Measurements from ENCODE around the gene IL17B. TPM values are rescaled to one million over a fixed set of nuclear protein-coding genes. Genes with fewer than 3 reads are reported as not detected.

IL17B gene
- total and polyA plus RNA-seq, 2 of the 8 experiments (the other 6 are each of a cell fraction or from before 2014, with no cell fraction given), result 0.18 TPM; not detected in 1

- H2BK20ac ChIP-seq (ENCODE audit: low read length), result no peak overlapping the region
- 91% methylated on average over 6 of the region's 7 CpGs; no CpG with 5 or more reads in 1 of the 2 experiments for WGBS, 2 experiments (ENCODE audit: extremely low coverage in 1 of 2, insufficient coverage in 1 of 2, insufficient read length in 1 of 2, insufficient replicate concordance in 2 of 2, low coverage in 1 of 2, low lambda C conversion rate in 2 of 2, missing lambda C conversion rate in 1 of 2)
- H3K4me2 ChIP-seq (ENCODE audit: insufficient read depth in 1 of 2, low read depth in 2 of 2, low read length in 2 of 2), result no peak overlapping the region
- H3K4ac ChIP-seq (replicated peaks; ENCODE audit: insufficient read length, low read depth, low read length), result no peak overlapping the region
- no peak overlapping the region for H2BK120ac ChIP-seq (replicated peaks; ENCODE audit: low read depth, low read length)
- no peaks in the 10 kb centered on the region for H3K9me3 ChIP-seq (ENCODE audit: insufficient read depth in 2 of 2, low read depth in 1 of 2, low read length in 1 of 2)
- 0 out of 2 replicates have a peak overlapping the region, but pooled peaks have one; percentile 48 for H2BK5ac ChIP-seq (ENCODE audit: low read depth, low read length)
- no peak overlapping the region for H3K18ac ChIP-seq (ENCODE audit: extremely low read depth, low read length)
- ChIA-PET POLR2A (ENCODE audit: partially characterized antibody) (interaction anchor here (0.7 to 1.0 kb wide), 3 partner anchors 10 to 137 kb away, joined by 3 read pairs; no protein-coding TSS in a partner anchor), CTCF (ENCODE audit: partially characterized antibody) (interaction anchor here (1.0 to 15.4 kb wide), 9 partner anchors 9 to 47 kb away, joined by 3 to 315 read pairs (median 9); no protein-coding TSS in a partner anchor)
- FAIRE-seq (no peak), DNase-seq (ENCODE audit: low read depth in 1 of 2, low spot score in 2 of 2) (no peak)
- no peaks in the 10 kb centered on the region for H3K36me3 ChIP-seq (ENCODE audit: control insufficient read depth in 2 of 4, insufficient read depth in 4 of 4, low read length in 3 of 4)
- no peak overlapping the region for H3K56ac ChIP-seq (replicated peaks; ENCODE audit: insufficient read length, low read depth, low read length)
- H3K79me1 ChIP-seq (ENCODE audit: low read depth, low read length), result no peaks in the 10 kb centered on the region
- no peak overlapping the region for H4K5ac ChIP-seq (ENCODE audit: insufficient read length, low read depth, low read length)
- peaks cover under 1 to 6% (median 3%) of the 10 kb centered on the region in 4 experiments for H3K4me1 ChIP-seq (replicated peaks in 1 of 4; ENCODE audit: control insufficient read depth in 3 of 4, insufficient read depth in 4 of 4, low read length in 3 of 4)
- H3K4me3 ChIP-seq (ENCODE audit: extremely low read depth in 1 of 4, insufficient read depth in 2 of 4, low read depth in 3 of 4, low read length in 4 of 4), result no peak overlapping the region
- no peak overlapping the region for H4K8ac ChIP-seq (ENCODE audit: extremely low read depth, insufficient read depth, low read length)
- H2AK5ac ChIP-seq (ENCODE audit: low read depth, low read length), result no peak overlapping the region
- H2AFZ ChIP-seq (ENCODE audit: low read length), result no peak overlapping the region
- no peak overlapping the region for H4K91ac ChIP-seq (replicated peaks; ENCODE audit: insufficient read length, low read length)
- H3K14ac ChIP-seq (ENCODE audit: insufficient read length), result no peak overlapping the region
- H3K27ac ChIP-seq (ENCODE audit: low read depth, low read length), result no peak overlapping the region
- no peaks in the 10 kb centered on the region for H3K79me2 ChIP-seq (ENCODE audit: control insufficient read depth in 1 of 2, insufficient read depth in 2 of 2, low read length in 2 of 2)
- H4K20me1 ChIP-seq (replicated peaks in 1 of 2; ENCODE audit: control insufficient read depth in 1 of 2, insufficient read depth in 2 of 2, low read length in 2 of 2), result no peaks in the 10 kb centered on the region
- H3K27me3 ChIP-seq (replicated peaks in 1 of 4; ENCODE audit: control insufficient read depth in 3 of 4, extremely low read depth in 1 of 4, insufficient read depth in 3 of 4, low read length in 3 of 4), result no peaks in the 10 kb centered on the region
- no peak overlapping the region for H2BK15ac ChIP-seq (ENCODE audit: low read length)
- H2BK12ac ChIP-seq (ENCODE audit: low read depth, low read length), result no peak overlapping the region
- TF ChIP-seq SIX5 (IDR thresholded peaks at IDR 0.05; ENCODE audit: low read depth, low read length), result no peak
- no peak for TF ChIP-seq USF2 (IDR thresholded peaks at IDR 0.05; ENCODE audit: low read length)
- H3K23me2 ChIP-seq (ENCODE audit: low read depth, low read length), result no peaks in the 10 kb centered on the region
- H3K9ac ChIP-seq (replicated peaks in 1 of 4; ENCODE audit: extremely low read depth in 1 of 4, low read depth in 3 of 4, low read length in 3 of 4), result no peak overlapping the region
- no peak overlapping the region for H3K23ac ChIP-seq (ENCODE audit: insufficient read length)
Observed at GRCh38 chr5:149414405-149415065, 35.4 kb upstream of the IL17B start.

All from H1 (cell line).